PC-9 (cell line): Measurements from ENCODE around the gene LSM12. TPM values are rescaled to one million over a fixed set of nuclear protein-coding genes. Genes with fewer than 3 reads are reported as not detected.

Source experiments
- BruUV-seq: library from RNA; stranded (reverse); fragments of 400-500 nt; replicated peaks from 2 replicates; lab custom pipeline; 2021; lab: Mats Ljungman, UMichigan
- CTCF ChIA-PET: fragments of 300-600 bp; sonication (Branson Sonifier 250); formaldehyde crosslinking; loops from one replicate; lab custom pipeline; 2022; ENCODE audit warnings: antibody characterized with exemption; lab: Charles Lee
- POLR2A ChIA-PET: fragments of 300-600 bp; sonication (Branson Sonifier 250); formaldehyde crosslinking; loops from one replicate; lab custom pipeline; 2022; ENCODE audit warnings: antibody characterized with exemption; ENCODE audit not compliant: unreplicated experiment; lab: Charles Lee
- DNase-seq, 2 experiments: peaks; one replicate each; pipeline versions ENCODE4 v3.0.0 to v3.0.0-alpha.2; 2015 to 2022; ENCODE audit warnings: mixed read lengths in 1 of 2
- H2AFZ ChIP-seq: fragments of 200-600 bp; sonication (generic); 2 replicates; pipeline ENCODE4 v1.8.1; 2017; ENCODE audit warnings: antibody characterized with exemption
- H3F3A ChIP-seq: fragments of 200-600 bp; sonication (generic); 2 replicates; pipeline ENCODE4 v1.8.1; 2017; ENCODE audit warnings: antibody characterized with exemption, mild to moderate bottlenecking, low read depth; ENCODE audit not compliant: insufficient read depth
- H3K27ac ChIP-seq: fragments of 200-600 bp; sonication (generic); 2 replicates; pipeline ENCODE4 v1.6.1; 2016; ENCODE audit warnings: mixed run types
- H3K27me3 ChIP-seq: fragments of 200-600 bp; sonication (generic); 2 replicates; pipeline ENCODE4 v1.6.1; 2016; ENCODE audit warnings: low read depth, mixed run types; ENCODE audit not compliant: insufficient read depth
- H3K36me3 ChIP-seq: fragments of 200-600 bp; sonication (generic); 2 replicates; pipeline ENCODE4 v1.6.1; 2016; ENCODE audit warnings: low read depth, mixed run types
- H3K4me1 ChIP-seq: fragments of 200-600 bp; sonication (generic); replicated peaks from 2 replicates; pipeline ENCODE4 v1.6.1; 2016; ENCODE audit warnings: mixed run types; ENCODE audit not compliant: insufficient read depth
- H3K4me2 ChIP-seq: fragments of 200-600 bp; sonication (generic); 2 replicates; pipeline ENCODE4 v1.6.1; 2017; ENCODE audit warnings: mixed run types
- H3K4me3 ChIP-seq: fragments of 200-600 bp; sonication (generic); 2 replicates; pipeline ENCODE4 v1.6.1; 2016; ENCODE audit warnings: mixed run types
- H3K79me2 ChIP-seq: fragments of 200-600 bp; sonication (generic); 2 replicates; pipeline ENCODE4 v1.6.1; 2017; ENCODE audit warnings: low read depth, mixed run types
- H3K9me2 ChIP-seq: fragments of 200-600 bp; sonication (generic); 2 replicates; pipeline ENCODE4 v1.8.1; 2017; ENCODE audit warnings: mild to moderate bottlenecking; ENCODE audit not compliant: insufficient read depth
- H3K9me3 ChIP-seq: fragments of 200-600 bp; sonication (generic); 2 replicates; pipeline ENCODE4 v1.8.1; 2016; ENCODE audit warnings: low read depth; ENCODE audit not compliant: insufficient read depth
- H4K20me1 ChIP-seq: fragments of 200-600 bp; sonication (generic); 2 replicates; pipeline ENCODE4 v1.8.1; 2017; ENCODE audit not compliant: insufficient read depth
- EZH2 ChIP-seq: fragments of 200-600 bp; sonication (generic); IDR thresholded peaks from 2 replicates; pipeline ENCODE4 v1.8.0; 2017; ENCODE audit warnings: antibody characterized with exemption, low read depth
- intact Hi-C: fragments of 100-400 bp; cut with micrococcal nuclease; formaldehyde crosslinking; loops from one replicate; pipeline ENCODE4 v1.10.0; 2022; ENCODE audit not compliant: unreplicated experiment
- total RNA-seq: library from RNA; stranded (reverse); gene quantifications from 2 replicates; pipeline ENCODE4 v1.2.3, GENCODE V29; 2021
- TF ChIP-seq, protein P1 (sequence below): fragments of 200-600 bp; sonication (generic); conservative IDR thresholded peaks from 2 replicates; pipeline ENCODE4 v1.6.1; 2017; ENCODE audit warnings: mixed run types, antibody characterized with exemption, mild to moderate bottlenecking, moderate library complexity

Gene LSM12
- total RNA-seq, 1 experiment from 2014 or later: 62.7 TPM

DNA sequence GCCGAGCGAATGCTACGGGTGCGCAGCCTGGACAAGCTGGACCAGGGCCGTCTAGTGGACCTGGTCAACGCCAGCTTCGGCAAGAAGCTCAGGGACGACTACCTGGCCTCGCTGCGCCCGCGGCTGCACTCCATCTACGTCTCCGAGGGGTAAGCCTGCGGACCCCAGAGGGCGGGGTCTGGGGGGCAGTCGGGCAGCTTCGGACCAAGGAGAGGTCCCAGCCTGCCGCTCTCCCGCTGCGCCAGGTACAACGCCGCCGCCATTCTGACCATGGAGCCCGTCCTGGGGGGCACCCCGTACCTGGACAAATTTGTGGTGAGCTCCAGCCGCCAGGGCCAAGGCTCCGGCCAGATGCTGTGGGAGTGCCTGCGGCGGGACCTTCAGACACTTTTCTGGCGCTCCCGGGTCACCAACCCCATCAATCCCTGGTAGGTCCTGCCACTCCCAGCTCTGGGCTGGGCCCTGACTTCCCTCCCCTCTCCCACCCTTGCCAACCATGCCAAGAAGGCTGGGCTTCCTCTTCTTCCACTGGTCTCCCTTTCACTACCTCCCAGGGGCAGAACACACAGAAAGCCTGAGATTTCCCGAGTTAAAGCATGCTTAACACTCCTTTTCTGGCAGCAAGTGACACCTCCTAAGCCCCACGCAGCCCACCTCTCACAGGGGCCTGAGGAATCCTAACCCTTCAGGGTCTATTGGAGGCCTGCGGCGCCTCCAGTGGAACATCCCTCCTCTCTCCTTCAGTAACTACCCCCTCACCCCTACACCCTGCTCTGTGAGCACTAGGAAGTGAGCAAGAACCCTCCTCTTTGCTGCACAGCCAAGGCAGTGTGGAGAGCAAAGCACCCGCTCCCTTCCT lies 58.9 kb downstream of the LSM12 start:
- Histone ChIP-seq H3K9me2 (no peaks in the 10 kb centered on the region), H3K27ac (no peak overlapping the region), H3K79me2 (no peaks in the 10 kb centered on the region), H3K27me3 (no peaks in the 10 kb centered on the region), H3K9me3 (no peaks in the 10 kb centered on the region), H3K4me1 (peaks cover 7% of the 10 kb centered on the region), H3K36me3 (no peaks in the 10 kb centered on the region), H2AFZ (no peak overlapping the region), H3K4me2 (peak overlapping the region; percentile 83), H3F3A (peaks cover 9% of the 10 kb centered on the region), H4K20me1 (no peaks in the 10 kb centered on the region), H3K4me3 (peak overlapping the region; percentile 41; the same call in 1 of the 2 replicates)
- TSS peak; percentile 20 for BruUV-seq
- ChIA-PET CTCF (interaction anchor here (0.6 kb wide), 1 partner anchor 230 kb away, joined by 3 read pairs; no protein-coding TSS in a partner anchor), POLR2A (interaction anchor here (0.7 kb wide), 1 partner anchor 59 kb away, joined by 5 read pairs; no protein-coding TSS in a partner anchor)
- intact Hi-C loops: loop anchor here (5.0 kb wide), 1 partner anchor 65 kb away; the partner anchor contains the start of gene G6PC3
- TF ChIP-seq, protein P1, sequence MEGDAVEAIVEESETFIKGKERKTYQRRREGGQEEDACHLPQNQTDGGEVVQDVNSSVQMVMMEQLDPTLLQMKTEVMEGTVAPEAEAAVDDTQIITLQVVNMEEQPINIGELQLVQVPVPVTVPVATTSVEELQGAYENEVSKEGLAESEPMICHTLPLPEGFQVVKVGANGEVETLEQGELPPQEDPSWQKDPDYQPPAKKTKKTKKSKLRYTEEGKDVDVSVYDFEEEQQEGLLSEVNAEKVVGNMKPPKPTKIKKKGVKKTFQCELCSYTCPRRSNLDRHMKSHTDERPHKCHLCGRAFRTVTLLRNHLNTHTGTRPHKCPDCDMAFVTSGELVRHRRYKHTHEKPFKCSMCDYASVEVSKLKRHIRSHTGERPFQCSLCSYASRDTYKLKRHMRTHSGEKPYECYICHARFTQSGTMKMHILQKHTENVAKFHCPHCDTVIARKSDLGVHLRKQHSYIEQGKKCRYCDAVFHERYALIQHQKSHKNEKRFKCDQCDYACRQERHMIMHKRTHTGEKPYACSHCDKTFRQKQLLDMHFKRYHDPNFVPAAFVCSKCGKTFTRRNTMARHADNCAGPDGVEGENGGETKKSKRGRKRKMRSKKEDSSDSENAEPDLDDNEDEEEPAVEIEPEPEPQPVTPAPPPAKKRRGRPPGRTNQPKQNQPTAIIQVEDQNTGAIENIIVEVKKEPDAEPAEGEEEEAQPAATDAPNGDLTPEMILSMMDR: no peak
- no peak for TF ChIP-seq EZH2
- DNase-seq: no peak

DNA sequence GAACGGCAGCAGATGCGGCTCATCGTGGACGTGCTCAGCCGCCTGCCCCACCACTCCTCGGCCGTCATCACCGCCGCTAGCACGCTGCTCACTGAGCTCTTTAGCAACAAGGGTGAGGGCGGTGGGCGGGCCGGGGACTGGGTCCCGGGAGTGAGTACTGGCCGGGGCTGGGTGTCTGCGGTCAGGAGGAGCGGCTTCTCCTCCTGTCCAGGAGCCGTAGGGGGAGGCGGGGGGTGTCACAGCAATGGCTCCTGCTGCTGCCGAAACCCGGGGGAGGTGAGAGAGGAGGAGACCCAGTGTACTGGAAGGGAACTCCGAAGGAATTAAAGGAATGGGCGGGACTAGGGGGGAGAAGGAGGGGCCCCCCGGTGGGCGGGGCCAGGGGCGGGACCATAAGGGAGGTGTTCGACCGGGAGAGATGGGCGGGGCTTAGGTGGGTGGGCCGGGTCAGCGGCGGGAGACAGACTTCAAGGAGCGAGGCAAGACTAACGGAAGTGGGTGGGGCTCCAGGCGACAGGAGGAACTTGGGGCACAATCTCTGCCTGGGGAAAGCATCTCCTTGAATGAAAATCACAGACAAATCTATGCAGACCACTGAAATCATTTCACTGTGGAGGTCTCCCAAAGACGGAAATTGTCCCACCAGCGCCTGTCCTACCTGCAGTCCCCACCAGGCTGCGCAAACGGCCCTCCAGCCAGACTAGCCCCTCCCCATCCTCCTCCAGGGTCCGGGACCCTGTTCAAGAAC lies 59.7 kb downstream of the LSM12 start:
- Histone ChIP-seq H2AFZ (peak overlapping the region; percentile 59), H3K36me3 (no peaks in the 10 kb centered on the region), H3K9me2 (no peaks in the 10 kb centered on the region), H3F3A (peaks cover 10% of the 10 kb centered on the region), H4K20me1 (no peaks in the 10 kb centered on the region), H3K27ac (0 out of 2 replicates have a peak overlapping the region, but pooled peaks have one; percentile 3), H3K9me3 (no peaks in the 10 kb centered on the region), H3K79me2 (no peaks in the 10 kb centered on the region), H3K4me3 (peak overlapping the region; percentile 52), H3K27me3 (no peaks in the 10 kb centered on the region), H3K4me1 (peaks cover 12% of the 10 kb centered on the region), H3K4me2 (peak overlapping the region; percentile 83)
- no peak for TF ChIP-seq EZH2
- intact Hi-C loops: loop anchor here (5.0 kb wide), 1 partner anchor 66 kb away; the partner anchor contains the start of gene G6PC3
- ChIA-PET CTCF (interaction anchor here (0.5 to 0.9 kb wide), 7 partner anchors 18 to 358 kb away, joined by 3 to 6 read pairs (median 5); partner anchors contain the start of gene HDAC5), POLR2A (interaction anchor here (0.6 to 0.7 kb wide), 3 partner anchors 49 to 156 kb away, joined by 3 to 4 read pairs (median 4); no protein-coding TSS in a partner anchor)
- BruUV-seq: no TSS peak
- peak; percentile 88 to 93 for DNase-seq

- peak overlapping the region; percentile 83 for H3K4me2 ChIP-seq
- H3F3A ChIP-seq: peaks cover 10% of the 10 kb centered on the region
- H3K79me2 ChIP-seq: no peaks in the 10 kb centered on the region
- TF ChIP-seq, protein P1: no peak
- ChIA-PET CTCF (interaction anchor here (0.5 to 1.5 kb wide), 8 partner anchors 18 to 358 kb away, joined by 3 to 6 read pairs (median 4); partner anchors contain the start of gene HDAC5), POLR2A (interaction anchor here (0.6 to 0.7 kb wide), 3 partner anchors 48 to 157 kb away, joined by 3 to 4 read pairs (median 4); no protein-coding TSS in a partner anchor)
- no peaks in the 10 kb centered on the region for H3K9me3 ChIP-seq
- H3K4me1 ChIP-seq: peaks cover 12% of the 10 kb centered on the region
- peak overlapping the region; percentile 52 for H3K4me3 ChIP-seq
- no peaks in the 10 kb centered on the region for H3K27me3 ChIP-seq
- DNase-seq: no peak
- H2AFZ ChIP-seq: peak overlapping the region; percentile 59
- no peaks in the 10 kb centered on the region for H3K9me2 ChIP-seq
- intact Hi-C loops: loop anchor here (5.0 kb wide), 1 partner anchor 66 kb away; the partner anchor contains the start of gene G6PC3
- no peaks in the 10 kb centered on the region for H3K36me3 ChIP-seq
- no peaks in the 10 kb centered on the region for H4K20me1 ChIP-seq
- 0 out of 2 replicates have a peak overlapping the region, but pooled peaks have one; percentile 3 for H3K27ac ChIP-seq
- BruUV-seq: TSS peak; percentile 37
Measured at GRCh38 chr17:44006272-44006597, 60.2 kb downstream of the LSM12 start.
